Lower lobe of right lung (tissue), 2 donors: ENCODE measurements around the gene PLD6. TPM values are rescaled to one million over a fixed set of nuclear protein-coding genes. Genes with fewer than 3 reads are reported as not detected.

Experiments
- ATAC-seq, 2 donors: fragments of 200-7000 bp; cut with Tn5 transposase; one replicate each; pipeline ENCODE4 v1.9.1; 2020 to 2022; ENCODE audit warnings: mild to moderate bottlenecking in 2 of 2, moderate library complexity in 2 of 2
- DNase-seq: peaks from one replicate; pipeline ENCODE4 v3.0.0-alpha.2; 2020
- H3K27ac ChIP-seq: fragments of 200-600 bp; one replicate; pipeline ENCODE4 v1.8.0; 2022
- H3K27me3 ChIP-seq: fragments of 200-600 bp; one replicate; pipeline ENCODE4 v1.8.0; 2022; ENCODE audit warnings: low read depth
- H3K36me3 ChIP-seq: fragments of 200-600 bp; one replicate; pipeline ENCODE4 v1.8.0; 2022; ENCODE audit warnings: mild to moderate bottlenecking
- H3K4me1 ChIP-seq: fragments of 200-600 bp; one replicate; pipeline ENCODE4 v1.8.0; 2022
- H3K4me3 ChIP-seq: fragments of 200-600 bp; one replicate; pipeline ENCODE4 v1.8.0; 2022; ENCODE audit warnings: mild to moderate bottlenecking
- H3K9me3 ChIP-seq: fragments of 200-600 bp; one replicate; pipeline ENCODE4 v1.8.0; 2022
- CTCF ChIP-seq: fragments of 200-600 bp; IDR thresholded peaks from one replicate; pipeline ENCODE4 v1.8.0; 2022; ENCODE audit warnings: antibody characterized with exemption, mild to moderate bottlenecking
- intact Hi-C: fragments of 100-400 bp; cut with DNase I; formaldehyde crosslinking; loops from one replicate; pipeline ENCODE4 v1.11.0; 2022
- total RNA-seq: library from RNA; stranded (reverse); fragmentation: NEBNext Ultra II Directional; extraction: Animal tissue kit (Norgen Biotek cat#: 25700); gene quantifications from one replicate; pipeline ENCODE4 v1.2.1, GENCODE V29; 2021
- donor health status: DM: no; HTN: yes; CAD: no; lungs with severe emphysema.

PLD6 gene
- total RNA-seq, 1 donor from 2014 or later, result 3.8 TPM

GRCh38 chr17:17229416-17230384, 23.6 kb upstream of the PLD6 start:
- Histone ChIP-seq H3K9me3 (no peaks in the 10 kb centered on the region), H3K36me3 (peaks cover 85% of the 10 kb centered on the region), H3K27me3 (no peaks in the 10 kb centered on the region), H3K4me3 (no peak overlapping the region), H3K4me1 (peaks cover 6% of the 10 kb centered on the region), H3K27ac (no peak overlapping the region)
- TF ChIP-seq CTCF, result no peak
- intact Hi-C loops, result no loop called here
- ATAC-seq (no peak), DNase-seq (no peak)

GRCh38 chr17:17228521-17229279, 22.6 kb upstream of the PLD6 start:
- Histone ChIP-seq H3K4me1 (no peaks in the 10 kb centered on the region), H3K9me3 (no peaks in the 10 kb centered on the region), H3K27me3 (no peaks in the 10 kb centered on the region), H3K27ac (no peak overlapping the region), H3K36me3 (peaks cover 95% of the 10 kb centered on the region), H3K4me3 (no peak overlapping the region)
- intact Hi-C loops, result no loop called here
- ATAC-seq (peak in 1 of 2 donors; percentile 9), DNase-seq (no peak)
- TF ChIP-seq CTCF, result no peak

GRCh38 chr17:17227608-17228520, 21.7 kb upstream of the PLD6 start:
- Histone ChIP-seq H3K36me3 (peaks cover 100% of the 10 kb centered on the region), H3K27ac (no peak overlapping the region), H3K27me3 (no peaks in the 10 kb centered on the region), H3K4me3 (no peak overlapping the region), H3K9me3 (no peaks in the 10 kb centered on the region), H3K4me1 (no peaks in the 10 kb centered on the region)
- ATAC-seq (peak in 1 of 2 donors; percentile 18), DNase-seq (no peak)
- no peak for TF ChIP-seq CTCF
- intact Hi-C loops, result no loop called here

- Histone ChIP-seq H3K4me3 (no peak overlapping the region), H3K27ac (no peak overlapping the region), H3K4me1 (no peaks in the 10 kb centered on the region), H3K36me3 (peaks cover 100% of the 10 kb centered on the region), H3K9me3 (no peaks in the 10 kb centered on the region), H3K27me3 (no peaks in the 10 kb centered on the region)
- no peak for ATAC-seq
- no peak for TF ChIP-seq CTCF
- no peak for DNase-seq
- intact Hi-C loops, result no loop called here
These were observed 20.5 kb upstream of the PLD6 start for GRCh38 chr17:17226451-17227265.
